ENCODE measurements around the gene AGMAT.

GRCh38 chr1:15622712-15623373, 38.0 kb upstream of the AGMAT start:
- TF ChIP-seq CTCF (IDR thresholded peaks at IDR 0.05; ENCODE audit: low read depth, low read length): no peak
- TF ChIP-seq POLR2A (IDR thresholded peaks at IDR 0.05; ENCODE audit: extremely low read depth, insufficient read length): no peak

Measured in NB4 (cell line).